Heart right ventricle (tissue), 16 donors: ENCODE data around the gene ERBB4. TPM values are rescaled to one million over a fixed set of nuclear protein-coding genes. Genes with fewer than 3 reads are reported as not detected.

Source experiments
- ATAC-seq, 8 donors: fragments of 200-7000 bp; cut with Tn5 transposase; one replicate each; pipeline ENCODE4 v1.9.1; 2020; ENCODE audit warnings: mild to moderate bottlenecking in 8 of 8, moderate library complexity in 8 of 8, moderate number of reproducible peaks in 1 of 8
- DNase-seq, 2 donors: peaks; one replicate each; pipeline ENCODE4 v3.0.0-alpha.2; 2020
- H3K27ac ChIP-seq, 10 donors: fragments of 200-600 bp; sonication (generic) in 2 of 10; one replicate each; pipeline versions ENCODE4 v1.5.0 to v1.8.0; 2020 to 2022; ENCODE audit warnings: mild to moderate bottlenecking in 3 of 10
- H3K27me3 ChIP-seq, 7 donors: fragments of 200-600 bp; one replicate each; pipeline ENCODE4 v1.8.0; 2021 to 2022; ENCODE audit warnings: mild to moderate bottlenecking in 2 of 7
- H3K36me3 ChIP-seq, 9 donors: fragments of 200-600 bp; sonication (generic) in 1 of 9; one replicate each; pipeline versions ENCODE4 v1.5.0 to v1.8.0; 2020 to 2022; ENCODE audit warnings: mild to moderate bottlenecking in 2 of 9
- H3K4me1 ChIP-seq, 9 donors: fragments of 200-600 bp; sonication (generic) in 1 of 9; one replicate each; pipeline versions ENCODE4 v1.5.0 to v1.8.0; 2020 to 2022; ENCODE audit warnings: mild to moderate bottlenecking in 4 of 9
- H3K4me3 ChIP-seq, 10 donors: fragments of 200-600 bp; sonication (generic) in 2 of 10; one replicate each; pipeline versions ENCODE4 v1.5.0 to v1.8.0; 2020 to 2022; ENCODE audit warnings: mild to moderate bottlenecking in 7 of 10, moderate library complexity in 2 of 10
- H3K9me3 ChIP-seq, 11 donors: fragments of 200-600 bp in 10 of 11; sonication (generic) in 2 of 11; one replicate each; pipeline versions ENCODE4 v1.5.0 to v1.8.0; 2013 to 2022; ENCODE audit warnings: mild to moderate bottlenecking in 2 of 11, control low read depth in 1 of 11, moderate library complexity in 1 of 11
- CTCF ChIP-seq, 9 donors: fragments of 200-600 bp; sonication (generic) in 2 of 9; IDR thresholded peaks; one replicate each; pipeline versions ENCODE4 v1.5.0 to v1.8.0; 2021 to 2022; ENCODE audit warnings: antibody characterized with exemption in 9 of 9, mild to moderate bottlenecking in 5 of 9, moderate library complexity in 1 of 9
- WGBS, 2 donors: extraction: QIAGEN DNeasy Blood & Tissue Kit; methylation state at CpG; one replicate each; pipeline ENCODE4 v1.1.7; 2013; ENCODE audit warnings: inconsistent platforms in 1 of 2; 5-methylcytosine and 5-hydroxymethylcytosine counted together
- intact Hi-C, 10 donors: fragments of 100-400 bp; cut with DNase I; formaldehyde crosslinking; loops; one replicate each; pipeline versions ENCODE4 v1.11.1 to v1.14.2; 2022
- polyA plus RNA-seq, 2 donors: library from polyadenylated mRNA; stranded (reverse); fragments of 200-250 nt; gene quantifications; one replicate each; pipeline ENCODE4 v1.2.3, GENCODE V29; 2013
- total RNA-seq, 10 donors: library from RNA; stranded (reverse); fragmentation: NEBNext Ultra II Directional in 3 of 10; extraction: Animal tissue kit (Norgen Biotek cat#: 25700) in 3 of 10; gene quantifications; one replicate each; pipeline versions ENCODE4 v1.2.1 to v1.2.4, GENCODE V29; 2021 to 2023
- donor health status: Arrhythmogenic right ventricular cardiomyopathy.
- donor health status: ischemic (EF 13 %, LVEDD 7.1; RV severe dilation, severe dysfunction).
- donor health status: healthy with polysubstance abuse.
- donor health status: DM: no; HTN: yes; CAD: no.
- donor health status: DM: no; HTN: no; CAD: no.
- donor health status: ischemic (EF 25% LVEDD 6.9; RV normal size, moderate dysfunction).
- donor health status: ischemic (EF 25% LVEDD 5.7; RV mildly dilated, moderate dysfunction).
- donor health status: healthy.
- donor health status: DM: yes; HTN: yes; CAD: no.
- donor health status: Ischemic cardiomyopathy.
- donor health status: ischemic (EF 35%, LVEDD 5.7; RV mildly dilated, moderate dysfunction).
- donor health status: nonischemic (EF 11% LVEDD 7.7; RV severe dilation, severe dysfunction).
- donor health status: DM: yes; HTN: yes; CAD: no.
- donor health status: PGD.
- donor health status: ischemic (EF 29% LVEDD 5.4; RV normal size, mild dysfunction).
- donor health status: nonischemic (EF 23%, LVEDD 6.1; RV moderate dilation, normal function).

The ERBB4 gene
- total and polyA plus RNA-seq, 12 donors = 1.2 to 24.6 (median 16.1) TPM

GRCh38 chr2:211923019-211923418 is 615.6 kb downstream of the ERBB4 start:
- H3K27me3 ChIP-seq = no peaks in the 10 kb centered on the region
- no peaks in the 10 kb centered on the region for H3K9me3 ChIP-seq
- no peak for TF ChIP-seq CTCF (IDR thresholded peaks at IDR 0.05)
- no peaks in the 10 kb centered on the region for H3K36me3 ChIP-seq
- DNase-seq = no peak
- intact Hi-C loops = no loop called here
- whole genome bisulfite sequencing, 2 donors = 47% methylated on average over 4 of the region's 4 CpGs
- no peak overlapping the region for H3K27ac ChIP-seq
- no peak for ATAC-seq
- H3K4me3 ChIP-seq = no peak overlapping the region
- no peaks in the 10 kb centered on the region for H3K4me1 ChIP-seq

GRCh38 chr2:211903961-211904360 is 634.6 kb downstream of the ERBB4 start:
- intact Hi-C loops = no loop called here
- no peak overlapping the region for H3K27ac ChIP-seq
- 80 to 85% methylated on average over 2 of the region's 2 CpGs for WGBS, 2 donors
- no peaks in the 10 kb centered on the region for H3K9me3 ChIP-seq
- H3K36me3 ChIP-seq = no peaks in the 10 kb centered on the region
- ATAC-seq = no peak
- H3K4me1 ChIP-seq = peaks cover 0 to 17% (median 0%) of the 10 kb centered on the region in 9 donors
- no peak for DNase-seq
- no peak for TF ChIP-seq CTCF (IDR thresholded peaks at IDR 0.05)
- H3K4me3 ChIP-seq = no peak overlapping the region
- H3K27me3 ChIP-seq = no peaks in the 10 kb centered on the region

GRCh38 chr2:211901226-211901846 is 637.3 kb downstream of the ERBB4 start:
- 45 to 56% methylated on average over 6 of the region's 6 CpGs for WGBS, 2 donors
- H3K27me3 ChIP-seq = no peaks in the 10 kb centered on the region
- no peak overlapping the region for H3K4me3 ChIP-seq
- ATAC-seq (peak in 6 of 8 donors; percentile 32 to 62 (median 50)), DNase-seq (no peak)
- peak overlapping the region in 1 of 10 donors; percentile 75 for H3K27ac ChIP-seq
- H3K9me3 ChIP-seq = no peaks in the 10 kb centered on the region
- H3K4me1 ChIP-seq = peaks cover 0 to 17% (median 0%) of the 10 kb centered on the region in 9 donors
- intact Hi-C loops = no loop called here
- no peak for TF ChIP-seq CTCF (IDR thresholded peaks at IDR 0.05)
- H3K36me3 ChIP-seq = no peaks in the 10 kb centered on the region

GRCh38 chr2:211900518-211900917 is 638.1 kb downstream of the ERBB4 start:
- WGBS, 2 donors = 60% methylated on average over 2 of the region's 2 CpGs
- Histone ChIP-seq H3K36me3 (no peaks in the 10 kb centered on the region), H3K27me3 (no peaks in the 10 kb centered on the region), H3K27ac (peak overlapping the region; percentile 32 to 77 (median 60)), H3K4me3 (peak overlapping the region in 2 of 10 donors; percentile 1 to 6), H3K4me1 (peaks cover 0 to 17% (median 0%) of the 10 kb centered on the region in 9 donors), H3K9me3 (no peaks in the 10 kb centered on the region)
- DNase-seq (no peak), ATAC-seq (peak; percentile 72 to 95 (median 90))
- TF ChIP-seq CTCF (IDR thresholded peaks at IDR 0.05) = no peak
- intact Hi-C loops = no loop called here
